ENCODE measurements around the gene FAF2.
"Not testable (repeated sequence)": the region's sequence is repeated elsewhere in the genome, so short reads cannot be mapped to it uniquely, and the experiment has no call there.

The FAF2 gene

GRCh38 chr5:176447978-176448608 is at the start of gene FAF2:
Gene FAF2, plus strand, starts transcription at chr5:176448385. Its CDS starts 23 bp downstream, at chr5:176448408.
- Mint-ChIP-seq H3K27me3 (no peaks in the 10 kb centered on the region), H3K36me3 (peaks cover 2% of the 10 kb centered on the region), H3K4me1 (ENCODE audit: low read depth) (peaks cover 38% of the 10 kb centered on the region), H3K9me3 (ENCODE audit: low read depth) (no peaks in the 10 kb centered on the region), H3K27ac (peak within 1 kb of the TSS; percentile 97), H3K4me3 (peak within 1 kb of the TSS; percentile 98)

DNA sequence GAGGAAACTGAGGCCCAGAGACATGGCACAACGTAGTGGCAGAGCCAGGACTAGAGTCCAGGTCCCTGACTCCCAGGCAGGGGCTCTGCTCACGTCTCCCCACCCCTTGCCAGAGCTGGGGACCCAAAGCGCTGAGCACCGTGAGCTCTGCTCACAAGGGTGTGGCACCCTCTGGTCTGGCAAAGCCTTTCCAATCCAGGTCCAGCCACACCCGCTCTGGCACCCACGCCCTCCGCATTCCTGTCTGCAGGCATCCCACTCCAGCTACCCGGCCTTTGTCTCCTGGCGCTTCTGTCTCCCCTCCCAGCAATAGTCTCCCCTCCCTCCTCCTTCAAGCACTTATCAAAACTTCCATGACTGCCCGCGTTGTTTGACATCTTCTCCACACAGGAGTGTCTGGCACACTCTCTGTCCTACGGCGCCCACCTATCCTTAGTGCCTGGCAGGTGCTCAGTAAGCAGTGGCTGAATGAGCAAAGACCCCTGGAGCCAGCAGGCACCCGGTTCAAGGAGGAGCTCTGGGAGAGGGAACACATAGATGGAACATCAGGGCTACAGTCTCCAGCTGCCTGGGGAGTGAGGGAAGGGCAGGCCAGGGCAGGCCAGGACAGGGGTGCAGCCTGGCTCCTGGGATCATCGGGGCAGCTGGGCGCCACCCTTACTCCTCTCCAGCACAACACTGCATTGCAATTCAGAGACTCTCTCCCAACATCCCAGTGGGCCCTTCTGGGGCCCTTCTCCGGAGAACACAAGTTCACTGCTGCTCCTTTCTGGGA is 47.6 kb upstream of the FAF2 start:
- Mint-ChIP-seq H3K27me3 (no peaks in the 10 kb centered on the region), H3K9me3 (ENCODE audit: low read depth) (no peaks in the 10 kb centered on the region), H3K27ac (no peak overlapping the region), H3K4me1 (ENCODE audit: low read depth) (no peaks in the 10 kb centered on the region), H3K4me3 (no peak overlapping the region), H3K36me3 (peaks cover 5% of the 10 kb centered on the region)

- Mint-ChIP-seq H3K4me3 (no peak overlapping the region), H3K27ac (no peak overlapping the region), H3K36me3 (peaks cover 5% of the 10 kb centered on the region), H3K4me1 (ENCODE audit: low read depth) (no peaks in the 10 kb centered on the region), H3K27me3 (no peaks in the 10 kb centered on the region), H3K9me3 (ENCODE audit: low read depth) (no peaks in the 10 kb centered on the region)
Observed at GRCh38 chr5:176401281-176402205, 46.6 kb upstream of the FAF2 start.

DNA sequence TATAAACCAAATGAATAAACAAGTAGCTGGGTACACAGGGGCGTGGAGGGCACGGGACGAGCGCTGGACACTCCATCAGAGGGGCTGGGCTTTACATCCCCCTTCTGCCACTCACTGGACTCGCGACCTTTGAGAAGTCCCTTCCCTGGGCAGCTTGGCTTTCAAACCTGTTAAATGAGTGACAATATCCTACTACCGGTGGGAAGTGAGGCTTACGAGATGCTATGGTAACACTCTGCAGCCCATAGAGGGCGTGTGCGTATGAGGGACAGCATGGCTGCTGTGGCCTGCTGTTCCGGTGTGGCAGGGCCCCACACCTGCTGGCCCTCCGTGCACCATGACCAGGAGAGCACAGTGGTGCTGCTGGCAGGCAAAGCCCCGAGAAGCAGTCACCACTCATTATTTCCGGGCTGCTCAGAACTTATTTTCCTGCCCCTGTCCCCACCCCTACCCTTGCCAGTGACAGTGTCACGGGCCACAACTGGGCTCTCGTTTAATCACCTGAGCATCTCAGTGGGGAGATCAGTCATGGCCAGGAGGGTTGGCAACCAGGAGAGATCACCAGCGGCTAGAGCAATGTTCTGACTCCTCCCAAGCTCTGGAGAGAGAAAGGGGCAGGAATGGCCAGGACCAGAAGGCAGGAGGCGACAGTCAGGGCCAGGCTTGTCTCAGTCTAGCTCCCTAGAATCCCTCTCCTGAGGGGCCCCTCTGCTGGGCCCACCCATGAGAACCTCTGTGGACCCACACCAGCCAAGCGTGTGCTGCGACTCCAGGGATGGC is 42.3 kb upstream of the FAF2 start:
- Mint-ChIP-seq H3K27me3 (no peaks in the 10 kb centered on the region), H3K27ac (no peak overlapping the region), H3K36me3 (peaks cover 12% of the 10 kb centered on the region), H3K9me3 (ENCODE audit: low read depth) (no peaks in the 10 kb centered on the region), H3K4me1 (ENCODE audit: low read depth) (peaks cover 5% of the 10 kb centered on the region), H3K4me3 (no peak overlapping the region)

DNA sequence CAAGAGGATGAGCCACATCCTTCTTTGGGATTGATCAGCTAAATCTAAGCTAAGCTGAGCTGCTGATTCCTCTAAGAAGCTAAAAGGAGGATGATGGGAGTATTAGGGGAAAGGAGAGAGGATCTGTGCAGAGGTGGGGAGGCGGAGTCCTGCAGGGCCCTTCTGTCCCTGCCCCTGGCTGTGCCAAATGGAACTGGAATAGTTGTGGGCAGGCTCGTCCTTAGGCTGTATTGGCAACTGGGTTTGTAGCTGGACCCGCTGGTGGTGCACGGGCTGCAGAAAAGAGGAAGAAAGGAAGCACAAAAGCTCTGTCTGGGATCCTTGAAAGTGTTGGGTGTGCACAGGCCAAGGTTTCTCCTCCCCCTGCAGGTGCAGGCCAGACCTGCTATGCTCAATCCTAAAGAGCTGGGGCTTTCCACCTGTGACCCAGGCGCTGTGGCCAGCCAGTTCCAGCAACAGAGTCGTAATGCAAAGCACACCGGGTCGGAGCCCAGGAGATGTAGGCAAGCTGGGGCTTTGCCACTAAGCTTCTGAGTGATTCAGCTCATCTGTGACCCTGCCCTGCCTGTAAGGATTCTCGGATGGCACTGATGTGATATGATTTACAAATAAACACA is 41.6 kb upstream of the FAF2 start:
- Mint-ChIP-seq H3K4me1 (ENCODE audit: low read depth) (peaks cover 11% of the 10 kb centered on the region), H3K4me3 (no peak overlapping the region), H3K36me3 (peaks cover 12% of the 10 kb centered on the region), H3K27me3 (no peaks in the 10 kb centered on the region), H3K27ac (no peak overlapping the region), H3K9me3 (ENCODE audit: low read depth) (no peaks in the 10 kb centered on the region)

DNA sequence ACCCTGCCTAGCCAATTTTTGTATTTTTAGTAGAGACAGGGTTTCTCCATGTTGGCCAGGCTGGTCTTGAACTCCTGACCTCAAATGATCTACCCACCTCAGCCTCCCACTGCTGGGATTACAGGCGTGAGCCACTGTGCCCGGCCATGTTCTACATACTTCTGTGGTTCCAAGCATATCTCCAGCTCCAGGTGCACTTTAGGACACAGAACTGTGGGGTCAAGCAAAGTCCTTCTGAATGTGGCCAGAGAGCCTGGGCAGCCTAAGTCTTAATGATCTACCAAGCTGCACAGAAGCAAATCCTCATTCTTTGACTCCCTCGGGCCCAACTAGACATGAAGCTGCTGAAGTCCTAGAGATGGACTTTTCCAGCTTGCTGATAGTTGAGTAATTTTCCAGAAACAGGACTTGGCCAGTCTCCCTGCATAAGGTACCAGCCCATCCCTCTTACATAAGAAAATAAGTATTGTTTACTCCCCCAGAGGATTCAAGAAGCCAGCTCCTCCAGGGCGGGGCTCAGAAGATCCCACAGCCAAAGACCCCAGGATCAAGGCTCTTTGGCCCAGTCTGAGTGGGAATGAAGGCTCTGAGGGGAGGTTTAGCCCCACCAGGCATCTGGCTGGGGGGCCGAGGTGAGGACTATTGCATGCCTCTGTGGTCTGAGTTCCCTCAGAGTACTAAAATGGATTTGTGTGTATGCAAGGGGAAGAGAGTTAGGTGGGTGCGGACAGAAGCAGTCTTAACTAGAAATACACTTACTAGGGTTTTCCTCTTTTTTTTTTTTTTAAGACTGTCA is 40.5 kb upstream of the FAF2 start:
- Mint-ChIP-seq H3K4me3 (no peak overlapping the region), H3K9me3 (ENCODE audit: low read depth) (no peaks in the 10 kb centered on the region), H3K27ac (no peak overlapping the region)

GRCh38 chr5:176408252-176408573 is 40.0 kb upstream of the FAF2 start:
- H3K9me3 Mint-ChIP-seq (ENCODE audit: low read depth); H3K4me3 Mint-ChIP-seq; H3K27me3 Mint-ChIP-seq; H3K27ac Mint-ChIP-seq; H3K36me3 Mint-ChIP-seq: not testable (repeated sequence)
- H3K4me1 Mint-ChIP-seq (ENCODE audit: low read depth), result peaks cover 18% of the 10 kb centered on the region

More for the DNA sequence above, 40.5 kb upstream of the FAF2 start:
- Mint-ChIP-seq H3K36me3 (peaks cover 7% of the 10 kb centered on the region), H3K27me3 (no peaks in the 10 kb centered on the region), H3K4me1 (ENCODE audit: low read depth) (peaks cover 15% of the 10 kb centered on the region)

- H3K4me3 Mint-ChIP-seq, result no peak overlapping the region
- no peaks in the 10 kb centered on the region for H3K27me3 Mint-ChIP-seq
- H3K9me3 Mint-ChIP-seq (ENCODE audit: low read depth), result no peaks in the 10 kb centered on the region
- peaks cover 18% of the 10 kb centered on the region for H3K4me1 Mint-ChIP-seq (ENCODE audit: low read depth)
- H3K27ac Mint-ChIP-seq, result no peak overlapping the region
- peaks cover 7% of the 10 kb centered on the region for H3K36me3 Mint-ChIP-seq
Observed at GRCh38 chr5:176408590-176408989, 39.6 kb upstream of the FAF2 start.

DNA sequence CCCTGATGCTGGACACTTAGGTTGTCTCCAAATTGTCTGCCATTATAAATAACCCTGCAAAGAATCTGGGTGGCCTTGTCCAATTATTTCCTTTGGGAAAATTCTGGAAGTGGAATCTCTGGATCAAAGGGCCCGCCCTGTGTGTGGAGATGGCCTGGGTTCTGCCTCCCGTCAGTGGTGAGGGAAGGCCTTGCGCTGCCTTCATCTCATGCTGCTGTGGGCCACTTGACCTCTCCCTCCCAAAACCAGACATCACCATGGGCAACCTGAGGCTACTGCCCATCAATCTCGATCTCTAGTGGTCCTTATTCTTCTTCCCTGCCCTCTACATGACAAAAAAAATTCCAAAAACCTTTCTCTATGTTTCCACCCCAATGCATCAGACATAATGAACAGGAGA is 38.4 kb upstream of the FAF2 start:
- H3K4me3 Mint-ChIP-seq, result no peak overlapping the region
- H3K9me3 Mint-ChIP-seq (ENCODE audit: low read depth), result no peaks in the 10 kb centered on the region
- no peaks in the 10 kb centered on the region for H3K27me3 Mint-ChIP-seq
- peaks cover 7% of the 10 kb centered on the region for H3K36me3 Mint-ChIP-seq
- H3K27ac Mint-ChIP-seq, result no peak overlapping the region
- peaks cover 30% of the 10 kb centered on the region for H3K4me1 Mint-ChIP-seq (ENCODE audit: low read depth)

DNA sequence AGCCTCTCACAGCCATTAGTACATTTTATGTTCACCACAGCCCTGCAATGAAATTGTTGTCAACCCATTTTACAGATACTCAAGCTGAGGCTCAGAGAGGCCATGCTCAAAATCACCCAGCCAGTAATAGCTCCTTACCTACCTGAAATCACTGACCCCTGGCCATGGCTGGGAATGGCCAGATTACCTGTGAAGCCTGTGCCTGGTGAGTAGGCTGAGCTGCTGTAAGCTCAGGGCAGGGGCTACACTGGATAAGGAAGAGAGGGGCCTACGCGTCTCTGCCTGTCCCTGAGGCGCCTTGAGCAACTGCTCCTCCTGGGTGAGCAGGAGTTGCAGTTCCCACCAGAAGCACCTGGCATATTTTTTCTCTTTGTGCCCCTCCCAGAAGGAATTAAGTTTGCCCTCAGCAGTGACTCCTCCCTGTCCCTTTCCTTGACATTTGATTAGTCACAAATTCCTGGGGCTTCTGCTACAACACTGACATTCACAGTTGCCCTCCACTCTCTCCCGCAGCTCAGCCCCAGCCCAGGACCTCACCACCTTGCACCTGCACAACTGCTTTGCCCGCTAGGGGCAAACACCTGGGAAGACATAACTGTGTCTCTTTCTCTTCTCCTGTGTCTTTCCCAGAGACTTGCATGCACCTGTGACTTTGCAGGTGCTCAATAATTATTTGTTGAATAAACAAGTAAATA is 37.6 kb upstream of the FAF2 start:
- Mint-ChIP-seq H3K9me3 (ENCODE audit: low read depth) (no peaks in the 10 kb centered on the region), H3K4me3 (no peak overlapping the region), H3K36me3 (peaks cover 7% of the 10 kb centered on the region), H3K4me1 (ENCODE audit: low read depth) (peaks cover 38% of the 10 kb centered on the region), H3K27me3 (no peaks in the 10 kb centered on the region), H3K27ac (no peak overlapping the region)

DNA sequence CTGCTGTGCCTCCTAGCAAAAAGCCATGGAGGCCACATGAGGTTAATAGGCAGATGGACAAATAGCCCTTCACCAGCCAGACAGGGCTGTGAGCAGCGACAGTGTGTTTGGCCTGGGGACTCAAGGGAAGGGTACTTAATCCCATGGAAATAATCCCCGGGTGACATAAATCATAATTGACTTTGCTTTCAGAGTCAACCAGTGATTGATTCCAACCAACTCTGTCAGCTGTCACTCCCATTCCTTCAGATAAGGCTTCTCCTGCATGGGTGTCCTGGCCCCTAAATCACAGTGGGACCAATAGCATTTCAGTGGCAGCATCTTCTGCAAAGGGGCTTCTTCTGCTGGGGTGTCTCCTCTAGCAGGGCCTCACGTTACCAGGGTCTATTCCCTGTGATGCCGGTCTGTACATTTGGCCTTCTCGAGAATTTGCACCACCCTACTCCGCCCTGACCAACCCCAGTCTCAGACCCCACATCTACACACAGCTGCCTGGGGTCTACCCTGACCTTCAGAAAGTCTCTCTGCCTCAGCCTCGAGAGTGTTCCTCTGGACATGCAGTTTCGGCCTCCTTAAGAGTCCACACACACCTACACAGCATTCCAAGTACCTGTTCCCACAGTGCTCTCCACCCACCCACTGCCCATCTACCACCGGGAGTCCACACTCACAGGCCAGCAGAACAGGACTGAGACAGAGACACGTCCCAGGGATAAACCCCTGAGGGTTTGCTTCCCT is 35.5 kb upstream of the FAF2 start:
- peaks cover 45% of the 10 kb centered on the region for H3K4me1 Mint-ChIP-seq (ENCODE audit: low read depth)
- no peaks in the 10 kb centered on the region for H3K9me3 Mint-ChIP-seq (ENCODE audit: low read depth)
- H3K36me3 Mint-ChIP-seq, result peaks cover 7% of the 10 kb centered on the region
- no peak overlapping the region for H3K27ac Mint-ChIP-seq
- no peak overlapping the region for H3K4me3 Mint-ChIP-seq
- no peaks in the 10 kb centered on the region for H3K27me3 Mint-ChIP-seq

DNA sequence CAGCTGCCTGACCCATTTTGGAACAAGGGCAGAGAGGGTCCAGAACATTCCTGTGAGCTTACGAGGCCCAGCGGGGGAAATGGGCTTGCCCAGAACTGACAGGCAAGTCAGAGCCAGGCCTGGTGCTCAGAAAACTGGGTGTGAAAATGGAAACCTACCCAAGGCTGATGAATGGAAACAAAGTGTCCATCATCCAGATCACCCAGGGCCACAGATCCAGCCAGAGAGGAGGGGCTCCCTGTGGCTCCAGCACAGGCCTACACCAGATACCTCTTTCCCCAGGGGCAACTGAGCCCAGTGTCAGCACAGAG is 35.0 kb upstream of the FAF2 start:
- Mint-ChIP-seq H3K4me3 (no peak overlapping the region), H3K36me3 (peaks cover 7% of the 10 kb centered on the region)

DNA sequence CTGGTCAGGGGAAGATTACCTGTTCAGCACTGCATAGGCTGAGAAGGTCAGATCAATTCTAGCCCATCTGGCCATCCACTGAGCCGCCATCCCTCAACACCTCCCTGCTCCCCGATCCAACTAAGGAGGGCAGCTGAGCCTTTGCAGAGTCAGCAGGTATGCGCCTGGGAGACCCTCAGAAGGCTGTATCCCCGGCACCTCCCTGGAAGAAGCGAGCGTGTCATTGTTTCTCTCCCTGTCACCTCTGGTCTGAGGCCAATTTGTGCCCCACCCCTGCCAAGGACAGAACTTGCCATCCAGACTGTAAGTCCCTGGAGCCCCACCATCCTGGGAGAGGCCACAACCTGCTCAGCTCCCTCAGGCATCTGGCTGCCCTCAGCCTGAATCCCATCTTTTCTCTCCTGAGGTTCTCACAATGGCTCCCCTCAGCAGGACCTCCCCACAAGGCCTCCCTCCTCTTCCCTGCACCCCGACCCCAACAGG is 34.4 kb upstream of the FAF2 start:
- Mint-ChIP-seq H3K36me3 (peaks cover 7% of the 10 kb centered on the region), H3K27me3 (no peaks in the 10 kb centered on the region), H3K4me1 (ENCODE audit: low read depth) (peaks cover 45% of the 10 kb centered on the region), H3K9me3 (ENCODE audit: low read depth) (no peaks in the 10 kb centered on the region), H3K27ac (peak overlapping the region; percentile 28), H3K4me3 (no peak overlapping the region)

More for the DNA sequence above, 35.0 kb upstream of the FAF2 start:
- Mint-ChIP-seq H3K27me3 (no peaks in the 10 kb centered on the region), H3K9me3 (ENCODE audit: low read depth) (no peaks in the 10 kb centered on the region), H3K27ac (no peak overlapping the region), H3K4me1 (ENCODE audit: low read depth) (peaks cover 45% of the 10 kb centered on the region)

Data from activated naive CD8-positive, alpha-beta T cell (primary cell).